ENCODE results near the gene ENTREP3. TPM values are rescaled to one million over a fixed set of nuclear protein-coding genes. Genes with fewer than 3 reads are reported as not detected.

Gene ENTREP3
- total RNA-seq, 4 donors from 2014 or later = 8.7 to 13.4 (median 11.9) TPM

- no peak for ATAC-seq (ENCODE audit: low FRiP score)
Measured at GRCh38 chr1:155200920-155201319, 54.4 kb downstream of the ENTREP3 start.

GRCh38 chr1:155199792-155200191 lies 55.5 kb downstream of the ENTREP3 start:
- no peak for DNase-seq (ENCODE audit: low spot score)
- no peak for ATAC-seq (ENCODE audit: low FRiP score)
- no peak for TF ChIP-seq CTCF (IDR thresholded peaks at IDR 0.05)

More at GRCh38 chr1:155200920-155201319, 54.4 kb downstream of the ENTREP3 start:
- DNase-seq (ENCODE audit: low spot score) = no peak
- TF ChIP-seq CTCF (IDR thresholded peaks at IDR 0.05) = no peak

- DNase-seq (ENCODE audit: low spot score) (no peak), ATAC-seq (ENCODE audit: low FRiP score) (no peak)
- no peak for TF ChIP-seq CTCF (IDR thresholded peaks at IDR 0.05)
Measured at GRCh38 chr1:155198547-155198906, 56.8 kb downstream of the ENTREP3 start.

GRCh38 chr1:155197901-155198546 lies 57.3 kb downstream of the ENTREP3 start:
- TF ChIP-seq CTCF (IDR thresholded peaks at IDR 0.05) = no peak
- DNase-seq (ENCODE audit: low spot score) = no peak
- ATAC-seq (ENCODE audit: low FRiP score) = no peak

Other genes starting within 250 kb of the ENTREP3 start
- under 1 TPM in 3 of 4 donors, not detected in 1; 0.36 to 0.79 (median 0.38) TPM for gene DCST2, start 221.7 kb downstream of the ENTREP3 start, total RNA-seq
- gene DCST1, start 221.7 kb downstream of the ENTREP3 start, total RNA-seq = not detected
- 100 to 1,000 TPM; 116 to 262 (median 157) TPM for gene ADAM15, start 204.2 kb downstream of the ENTREP3 start, total RNA-seq
- gene EFNA4, start 191.7 kb downstream of the ENTREP3 start, total RNA-seq = 1 to 10 TPM; 1.7 to 5.0 (median 4.4) TPM
- 1 to 10 TPM in 2 of 4 donors, under 1 TPM in 1, not detected in 1; 0.84 to 1.8 (median 1.6) TPM for gene EFNA3, start 176.6 kb downstream of the ENTREP3 start, total RNA-seq
- 10 to 100 TPM; 29.2 to 61.7 (median 56.7) TPM for gene EFNA1, start 127.6 kb downstream of the ENTREP3 start, total RNA-seq
- gene SLC50A1, start 119.6 kb downstream of the ENTREP3 start, total RNA-seq = 10 to 100 TPM; 26.8 to 40.6 (median 27.5) TPM
- 10 to 100 TPM; 32.5 to 70.8 (median 58.5) TPM for gene DPM3, start 115.0 kb downstream of the ENTREP3 start, total RNA-seq
- 100 to 1,000 TPM in 2 of 4 donors, 10 to 100 TPM in 2; 77.9 to 171 (median 99.7) TPM for gene KRTCAP2, start 82.2 kb downstream of the ENTREP3 start, total RNA-seq
- 1 to 10 TPM in 3 of 4 donors, under 1 TPM in 1; 0.36 to 1.4 (median 1.1) TPM for gene TRIM46, start 81.6 kb downstream of the ENTREP3 start, total RNA-seq
- 10 to 100 TPM; 11.3 to 32.2 (median 25.0) TPM for gene THBS3, start 47.6 kb downstream of the ENTREP3 start, total RNA-seq
- gene MTX1, start 46.8 kb downstream of the ENTREP3 start, total RNA-seq = 10 to 100 TPM; 38.3 to 52.0 (median 40.8) TPM
- 10 to 100 TPM; 48.2 to 72.9 (median 63.1) TPM for gene SCAMP3, start 6.9 kb upstream of the ENTREP3 start, total RNA-seq
- 10 to 100 TPM; 16.9 to 41.3 (median 32.7) TPM for gene CLK2, start 18.0 kb upstream of the ENTREP3 start, total RNA-seq
- 1 to 10 TPM in 2 of 4 donors, under 1 TPM in 2; 0.36 to 2.3 (median 1.2) TPM for gene HCN3, start 22.0 kb upstream of the ENTREP3 start, total RNA-seq
- not detected for gene PKLR, start 46.0 kb upstream of the ENTREP3 start, total RNA-seq
- gene FDPS, start 53.4 kb upstream of the ENTREP3 start, total RNA-seq = 100 to 1,000 TPM in 1 of 4 donors, 10 to 100 TPM in 3; 73.9 to 151 (median 87.7) TPM
- gene RUSC1, start 65.4 kb upstream of the ENTREP3 start, total RNA-seq = 10 to 100 TPM; 11.5 to 21.1 (median 12.5) TPM

Measured in omental fat pad (tissue), 4 donors.